Measurements from ENCODE around the gene LRRC23.

- TF ChIP-seq, protein P1, sequence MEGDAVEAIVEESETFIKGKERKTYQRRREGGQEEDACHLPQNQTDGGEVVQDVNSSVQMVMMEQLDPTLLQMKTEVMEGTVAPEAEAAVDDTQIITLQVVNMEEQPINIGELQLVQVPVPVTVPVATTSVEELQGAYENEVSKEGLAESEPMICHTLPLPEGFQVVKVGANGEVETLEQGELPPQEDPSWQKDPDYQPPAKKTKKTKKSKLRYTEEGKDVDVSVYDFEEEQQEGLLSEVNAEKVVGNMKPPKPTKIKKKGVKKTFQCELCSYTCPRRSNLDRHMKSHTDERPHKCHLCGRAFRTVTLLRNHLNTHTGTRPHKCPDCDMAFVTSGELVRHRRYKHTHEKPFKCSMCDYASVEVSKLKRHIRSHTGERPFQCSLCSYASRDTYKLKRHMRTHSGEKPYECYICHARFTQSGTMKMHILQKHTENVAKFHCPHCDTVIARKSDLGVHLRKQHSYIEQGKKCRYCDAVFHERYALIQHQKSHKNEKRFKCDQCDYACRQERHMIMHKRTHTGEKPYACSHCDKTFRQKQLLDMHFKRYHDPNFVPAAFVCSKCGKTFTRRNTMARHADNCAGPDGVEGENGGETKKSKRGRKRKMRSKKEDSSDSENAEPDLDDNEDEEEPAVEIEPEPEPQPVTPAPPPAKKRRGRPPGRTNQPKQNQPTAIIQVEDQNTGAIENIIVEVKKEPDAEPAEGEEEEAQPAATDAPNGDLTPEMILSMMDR (optimal IDR thresholded peaks at IDR 0.05 in 1 of 3, IDR thresholded peaks at IDR 0.05 in 1 of 3, conservative IDR thresholded peaks at IDR 0.05 in 1 of 3; ENCODE audit: extremely low read depth in 1 of 3, insufficient read depth in 2 of 3, low read length in 3 of 3), result no peak
- no peak for TF ChIP-seq EZH2 (IDR thresholded peaks at IDR 0.05; ENCODE audit: low read length)
Measured at GRCh38 chr12:6871052-6871957, 33.3 kb upstream of the LRRC23 start.
